Endometrial microvascular endothelial cells (primary cell): ENCODE measurements around the gene ANO4. TPM values are rescaled to one million over a fixed set of nuclear protein-coding genes. Genes with fewer than 3 reads are reported as not detected.

Experiments used
- total RNA-seq: library from RNA; depleted of rRNA; stranded (reverse); fragments of >200 nt; gene quantifications from one replicate; pipeline ENCODE4 v1.2.3, GENCODE V29; 2015; ENCODE audit errors: inconsistent ontology term

Gene ANO4
- total RNA-seq, 1 donor from 2014 or later = 0.74 TPM

Other genes starting within 250 kb of the ANO4 start
- gene GAS2L3, start 221.1 kb upstream of the ANO4 start, total RNA-seq = 28.0 TPM